Measurements from ENCODE around the gene HOXD8.

HOXD8 gene

DNA sequence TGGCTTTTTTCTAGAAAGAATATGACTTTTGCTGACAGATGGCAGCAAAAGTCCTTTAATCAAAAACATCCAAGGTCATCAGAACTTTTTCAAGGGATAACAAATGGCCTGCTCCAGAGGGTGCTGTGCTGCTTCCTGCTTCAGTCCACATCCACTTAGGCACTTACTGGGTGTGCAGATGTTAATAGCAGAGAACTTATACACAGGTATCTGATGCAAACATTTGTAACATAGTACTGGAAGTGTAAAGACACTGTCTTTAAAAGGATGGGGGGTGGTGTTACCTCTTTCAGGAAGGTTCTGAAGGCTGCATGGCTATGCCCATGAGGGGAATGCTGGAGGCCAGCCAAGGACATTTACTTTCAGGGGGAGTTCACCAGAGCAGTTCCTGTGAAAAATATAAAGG, 5.5 kb downstream of the HOXD8 start:
- ChIA-PET CTCF (interaction anchor here (5.3 to 30.2 kb wide), 5 partner anchors 6 to 508 kb away, joined by 42 to 1421 read pairs (median 124); partner anchors contain the start of gene HOXD8), POLR2A (no interaction called here)
- TF ChIP-seq, protein P1, sequence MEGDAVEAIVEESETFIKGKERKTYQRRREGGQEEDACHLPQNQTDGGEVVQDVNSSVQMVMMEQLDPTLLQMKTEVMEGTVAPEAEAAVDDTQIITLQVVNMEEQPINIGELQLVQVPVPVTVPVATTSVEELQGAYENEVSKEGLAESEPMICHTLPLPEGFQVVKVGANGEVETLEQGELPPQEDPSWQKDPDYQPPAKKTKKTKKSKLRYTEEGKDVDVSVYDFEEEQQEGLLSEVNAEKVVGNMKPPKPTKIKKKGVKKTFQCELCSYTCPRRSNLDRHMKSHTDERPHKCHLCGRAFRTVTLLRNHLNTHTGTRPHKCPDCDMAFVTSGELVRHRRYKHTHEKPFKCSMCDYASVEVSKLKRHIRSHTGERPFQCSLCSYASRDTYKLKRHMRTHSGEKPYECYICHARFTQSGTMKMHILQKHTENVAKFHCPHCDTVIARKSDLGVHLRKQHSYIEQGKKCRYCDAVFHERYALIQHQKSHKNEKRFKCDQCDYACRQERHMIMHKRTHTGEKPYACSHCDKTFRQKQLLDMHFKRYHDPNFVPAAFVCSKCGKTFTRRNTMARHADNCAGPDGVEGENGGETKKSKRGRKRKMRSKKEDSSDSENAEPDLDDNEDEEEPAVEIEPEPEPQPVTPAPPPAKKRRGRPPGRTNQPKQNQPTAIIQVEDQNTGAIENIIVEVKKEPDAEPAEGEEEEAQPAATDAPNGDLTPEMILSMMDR (IDR thresholded peaks at IDR 0.05; ENCODE audit: insufficient read depth, low read length, missing control alignments): peak; percentile 15
- no peak overlapping the region for H3K4me3 ChIP-seq (ENCODE audit: low read depth, low read length)
- no peak for DNase-seq (ENCODE audit: low read depth, low spot score)

DNA sequence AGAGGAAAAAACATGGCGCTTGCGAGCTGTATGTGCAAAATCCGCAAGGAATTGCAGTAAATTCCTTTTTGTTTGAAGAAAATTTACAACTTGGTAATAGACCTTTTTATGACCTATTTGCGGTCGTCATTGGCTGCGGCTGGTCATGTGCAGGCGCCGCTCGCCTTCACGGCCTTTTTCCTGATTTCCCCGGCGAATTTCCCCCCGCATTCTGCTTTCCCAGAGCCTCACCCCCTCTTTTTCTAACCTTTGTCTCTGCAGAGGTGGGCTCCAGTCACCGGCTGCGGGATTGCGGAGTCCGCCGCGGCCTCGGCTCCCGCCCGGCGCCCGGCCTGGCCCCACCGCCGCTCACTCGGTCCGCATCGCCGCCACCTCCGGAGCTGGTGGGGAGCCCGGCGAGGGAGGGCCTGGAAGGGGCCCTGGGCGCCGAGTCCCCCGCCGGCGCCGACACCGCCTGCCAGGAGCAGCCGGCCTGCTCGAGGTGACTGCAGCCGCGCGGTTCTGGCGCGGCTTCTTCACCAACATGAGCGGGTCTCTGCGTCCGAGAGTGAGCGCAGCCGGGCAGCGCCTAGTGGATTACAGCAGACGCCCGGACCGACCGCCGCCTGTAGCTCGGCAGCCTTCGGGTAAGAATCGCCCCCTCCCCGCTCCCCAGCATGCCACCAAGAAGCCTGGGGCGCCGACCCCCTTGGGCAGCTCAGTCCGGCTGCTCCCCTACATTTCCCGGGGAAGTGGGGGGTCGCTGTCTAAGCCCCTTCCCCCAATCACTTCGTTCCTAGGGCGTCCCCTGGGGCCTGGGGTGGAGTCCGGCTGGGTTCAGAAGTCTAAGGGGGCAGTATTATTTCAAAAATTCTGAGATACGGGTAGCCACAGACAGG, 7.1 kb downstream of the HOXD8 start:
- no peak for DNase-seq (ENCODE audit: low read depth, low spot score)
- ChIA-PET CTCF (interaction anchor here (7.4 to 30.2 kb wide), 5 partner anchors 8 to 506 kb away, joined by 119 to 1421 read pairs (median 190); partner anchors contain the start of genes HOXD3, HOXD4 and HOXD8), POLR2A (interaction anchor here (0.8 to 2.6 kb wide), 8 partner anchors 9 to 518 kb away, joined by 3 to 9 read pairs (median 5); no protein-coding TSS in a partner anchor)
- peak overlapping the region; percentile 78 for H3K4me3 ChIP-seq (ENCODE audit: low read depth, low read length)
- TF ChIP-seq, protein P1 (IDR thresholded peaks at IDR 0.05; ENCODE audit: insufficient read depth, low read length, missing control alignments): no peak

DNA sequence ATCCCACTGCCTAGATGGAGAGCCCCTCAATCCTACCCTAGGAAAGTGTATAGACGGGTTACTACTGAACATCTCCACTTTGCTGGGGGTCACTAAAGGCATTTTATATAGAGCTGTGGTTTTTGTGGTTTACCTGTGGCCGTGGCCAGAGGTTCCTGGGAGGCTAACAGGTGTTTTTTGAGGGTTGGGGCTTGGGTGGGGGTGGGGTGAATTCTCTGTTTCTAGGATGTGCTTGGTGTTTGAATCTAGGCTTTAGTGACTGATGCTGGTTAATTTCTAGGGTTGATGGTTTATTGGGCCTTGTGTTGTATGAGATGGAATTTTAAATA, 7.7 kb downstream of the HOXD8 start:
- no peak for DNase-seq (ENCODE audit: low read depth, low spot score)
- TF ChIP-seq, protein P1 (IDR thresholded peaks at IDR 0.05; ENCODE audit: insufficient read depth, low read length, missing control alignments): no peak
- ChIA-PET CTCF (interaction anchor here (7.4 to 30.2 kb wide), 5 partner anchors 8 to 506 kb away, joined by 119 to 1421 read pairs (median 190); partner anchors contain the start of genes HOXD3, HOXD4 and HOXD8), POLR2A (interaction anchor here (0.8 to 2.6 kb wide), 6 partner anchors 25 to 515 kb away, joined by 3 to 9 read pairs (median 4); no protein-coding TSS in a partner anchor)
- peak overlapping the region; percentile 78 for H3K4me3 ChIP-seq (ENCODE audit: low read depth, low read length)

DNA sequence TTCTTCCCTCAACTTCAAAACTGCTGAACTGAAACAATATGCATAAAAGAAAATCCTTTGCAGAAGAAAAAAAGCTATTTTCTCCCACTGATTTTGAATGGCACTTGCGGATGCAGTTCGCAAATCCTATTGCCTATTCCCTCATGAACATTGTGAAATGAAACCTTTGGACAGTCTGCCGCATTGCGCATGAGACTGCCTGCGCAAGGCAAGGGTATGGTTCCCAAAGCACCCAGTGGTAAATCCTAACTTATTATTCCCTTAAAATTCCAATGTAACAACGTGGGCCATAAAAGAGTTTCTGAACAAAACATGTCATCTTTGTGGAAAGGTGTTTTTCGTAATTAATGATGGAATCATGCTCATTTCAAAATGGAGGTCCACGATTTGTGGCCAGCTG, 8.4 kb downstream of the HOXD8 start:
- CTCF ChIA-PET: interaction anchor here (0.9 to 30.2 kb wide), 9 partner anchors 9 to 1010 kb away, joined by 3 to 1421 read pairs (median 119); partner anchors contain the start of genes HOXD3, HOXD4 and HOXD8
- TF ChIP-seq, protein P1 (IDR thresholded peaks at IDR 0.05; ENCODE audit: insufficient read depth, low read length, missing control alignments): no peak
- POLR2A ChIA-PET: interaction anchor here (2.6 kb wide), 1 partner anchor 499 kb away, joined by 9 read pairs; no protein-coding TSS in a partner anchor
- DNase-seq (ENCODE audit: low read depth, low spot score): no peak
- peak overlapping the region; percentile 78 for H3K4me3 ChIP-seq (ENCODE audit: low read depth, low read length)

DNA sequence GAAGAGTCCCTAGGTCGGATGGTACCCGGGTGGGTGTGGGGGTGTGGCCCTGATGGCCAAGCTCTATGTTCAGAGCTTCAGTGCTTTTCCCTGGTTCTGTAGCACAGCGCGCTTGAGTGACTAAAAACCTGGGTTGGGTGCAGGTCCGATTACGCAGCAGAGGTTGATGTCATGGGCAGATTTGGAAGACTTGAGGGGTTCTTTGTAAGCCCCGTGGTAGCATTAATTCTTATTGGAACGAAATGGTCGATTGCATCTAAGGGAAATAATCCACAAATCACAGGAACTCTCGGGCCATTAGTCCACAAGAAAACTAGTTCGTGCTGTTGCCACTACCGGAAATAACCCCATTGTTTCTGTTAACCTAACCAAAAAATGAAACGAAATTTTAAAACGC, 9.0 kb downstream of the HOXD8 start:
- CTCF ChIA-PET: interaction anchor here (0.9 to 30.2 kb wide), 12 partner anchors 10 to 1010 kb away, joined by 3 to 1421 read pairs (median 10); partner anchors contain the start of genes HOXD3, HOXD4 and HOXD8
- POLR2A ChIA-PET: interaction anchor here (0.5 to 1.6 kb wide), 5 partner anchors 8 to 513 kb away, joined by 3 to 7 read pairs (median 3); no protein-coding TSS in a partner anchor
- TF ChIP-seq, protein P1 (IDR thresholded peaks at IDR 0.05; ENCODE audit: insufficient read depth, low read length, missing control alignments): no peak
- peak overlapping the region; percentile 78 for H3K4me3 ChIP-seq (ENCODE audit: low read depth, low read length)
- DNase-seq (ENCODE audit: low read depth, low spot score): no peak

Data from AG04449 (cell line).